ENCODE results near the gene KCTD17. TPM values are rescaled to one million over a fixed set of nuclear protein-coding genes. Genes with fewer than 3 reads are reported as not detected.

The KCTD17 gene
- total RNA-seq, 1 donor from 2014 or later, result 31.3 TPM

DNA sequence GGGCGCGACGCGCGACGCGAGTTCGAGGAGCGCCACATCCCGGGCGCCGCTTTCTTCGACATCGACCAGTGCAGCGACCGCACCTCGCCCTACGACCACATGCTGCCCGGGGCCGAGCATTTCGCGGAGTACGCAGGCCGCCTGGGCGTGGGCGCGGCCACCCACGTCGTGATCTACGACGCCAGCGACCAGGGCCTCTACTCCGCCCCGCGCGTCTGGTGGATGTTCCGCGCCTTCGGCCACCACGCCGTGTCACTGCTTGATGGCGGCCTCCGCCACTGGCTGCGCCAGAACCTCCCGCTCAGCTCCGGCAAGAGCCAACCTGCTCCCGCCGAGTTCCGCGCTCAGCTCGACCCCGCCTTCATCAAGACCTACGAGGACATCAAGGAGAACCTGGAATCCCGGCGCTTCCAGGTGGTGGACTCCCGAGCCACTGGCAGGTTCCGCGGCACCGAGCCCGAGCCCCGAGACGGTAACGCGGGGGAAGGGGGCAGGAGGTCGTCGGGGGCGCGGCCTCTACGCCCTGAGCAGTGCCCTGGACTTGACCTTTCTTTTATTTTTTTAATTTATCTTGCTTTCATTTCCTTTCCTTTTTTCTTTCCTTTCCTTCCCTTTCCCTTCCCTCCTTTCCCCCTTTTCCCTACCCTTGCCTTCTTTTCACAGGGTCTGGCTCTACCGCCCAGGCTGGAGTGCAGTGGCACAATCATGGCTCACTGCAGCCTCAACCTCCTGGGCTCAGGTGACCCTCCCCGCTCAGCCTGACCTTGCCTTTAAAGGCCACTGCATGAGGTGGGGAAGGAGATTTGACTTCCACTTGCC lies 27.0 kb upstream of the KCTD17 start:
- FAIRE-seq (no peak), DNase-seq (ENCODE audit: low read depth) (no peak)
- Histone ChIP-seq H3K4me3 (ENCODE audit: insufficient read depth, low read depth, low read length) (no peak overlapping the region), H3K79me2 (ENCODE audit: insufficient read depth, low read length) (peaks cover 15% of the 10 kb centered on the region), H3K4me2 (ENCODE audit: low read length) (no peak overlapping the region), H2AFZ (ENCODE audit: low read depth, low read length) (no peak overlapping the region), H3K9ac (ENCODE audit: low read length) (no peak overlapping the region), H3K27me3 (ENCODE audit: insufficient read depth, low read length) (no peaks in the 10 kb centered on the region), H3K4me1 (ENCODE audit: insufficient read depth, low read length) (peaks cover 6% of the 10 kb centered on the region), H4K20me1 (ENCODE audit: insufficient read depth, low read length) (peaks cover 55% of the 10 kb centered on the region), H3K27ac (ENCODE audit: low read depth, low read length) (no peak overlapping the region), H3K9me3 (ENCODE audit: insufficient read depth, low read depth, low read length) (no peaks in the 10 kb centered on the region), H3K36me3 (ENCODE audit: insufficient read depth, low read length) (peaks cover 7% of the 10 kb centered on the region)
- no peaks in the 10 kb centered on the region for H3K27me3 Mint-ChIP-seq (ENCODE audit: low read depth, unreplicated experiment)
- TF ChIP-seq, protein P1, sequence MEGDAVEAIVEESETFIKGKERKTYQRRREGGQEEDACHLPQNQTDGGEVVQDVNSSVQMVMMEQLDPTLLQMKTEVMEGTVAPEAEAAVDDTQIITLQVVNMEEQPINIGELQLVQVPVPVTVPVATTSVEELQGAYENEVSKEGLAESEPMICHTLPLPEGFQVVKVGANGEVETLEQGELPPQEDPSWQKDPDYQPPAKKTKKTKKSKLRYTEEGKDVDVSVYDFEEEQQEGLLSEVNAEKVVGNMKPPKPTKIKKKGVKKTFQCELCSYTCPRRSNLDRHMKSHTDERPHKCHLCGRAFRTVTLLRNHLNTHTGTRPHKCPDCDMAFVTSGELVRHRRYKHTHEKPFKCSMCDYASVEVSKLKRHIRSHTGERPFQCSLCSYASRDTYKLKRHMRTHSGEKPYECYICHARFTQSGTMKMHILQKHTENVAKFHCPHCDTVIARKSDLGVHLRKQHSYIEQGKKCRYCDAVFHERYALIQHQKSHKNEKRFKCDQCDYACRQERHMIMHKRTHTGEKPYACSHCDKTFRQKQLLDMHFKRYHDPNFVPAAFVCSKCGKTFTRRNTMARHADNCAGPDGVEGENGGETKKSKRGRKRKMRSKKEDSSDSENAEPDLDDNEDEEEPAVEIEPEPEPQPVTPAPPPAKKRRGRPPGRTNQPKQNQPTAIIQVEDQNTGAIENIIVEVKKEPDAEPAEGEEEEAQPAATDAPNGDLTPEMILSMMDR (IDR thresholded peaks at IDR 0.05; ENCODE audit: insufficient read depth, low read depth, low read length), result no peak
- TF ChIP-seq EZH2 (IDR thresholded peaks at IDR 0.05; ENCODE audit: insufficient read depth, low read length), result no peak
- H3K4me3 Mint-ChIP-seq (ENCODE audit: unreplicated experiment), result no peak overlapping the region
- no peaks in the 10 kb centered on the region for H3K4me1 Mint-ChIP-seq (ENCODE audit: low read depth, unreplicated experiment)
- peaks cover 7% of the 10 kb centered on the region for H3K36me3 Mint-ChIP-seq (ENCODE audit: low read depth, unreplicated experiment)
- H3K9me3 Mint-ChIP-seq (ENCODE audit: unreplicated experiment), result no peaks in the 10 kb centered on the region
- H3K27ac Mint-ChIP-seq (ENCODE audit: unreplicated experiment), result no peak overlapping the region

DNA sequence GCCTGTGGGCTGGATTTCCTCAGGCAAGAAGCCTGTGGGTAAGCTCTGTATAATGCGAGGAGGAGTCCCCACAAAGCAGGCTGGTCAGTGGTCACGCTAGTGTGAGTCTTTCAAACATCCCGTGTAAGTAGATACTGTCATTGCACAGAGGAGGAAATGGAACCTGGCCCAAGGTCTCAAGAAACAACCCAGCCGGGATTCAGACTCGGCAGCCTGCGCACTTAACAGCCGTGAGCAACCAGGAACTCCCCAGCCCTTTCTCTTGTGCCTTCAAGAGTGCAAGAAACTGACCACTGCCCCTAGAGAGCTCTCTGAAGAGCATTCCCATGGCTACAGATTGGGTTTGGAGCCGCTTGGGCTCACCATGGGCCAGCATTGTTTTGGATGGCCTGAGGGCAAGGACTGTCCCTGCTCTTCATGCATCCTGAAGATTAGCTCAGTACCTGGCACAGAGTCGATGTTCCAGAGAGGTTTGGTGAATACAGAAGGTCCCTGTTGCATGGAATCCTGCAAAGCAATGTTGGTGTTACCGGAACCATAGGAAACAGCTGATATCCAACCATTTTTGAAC lies 26.0 kb upstream of the KCTD17 start:
- Mint-ChIP-seq H3K27ac (ENCODE audit: unreplicated experiment) (no peak overlapping the region), H3K36me3 (ENCODE audit: low read depth, unreplicated experiment) (peaks cover 8% of the 10 kb centered on the region), H3K27me3 (ENCODE audit: low read depth, unreplicated experiment) (no peaks in the 10 kb centered on the region), H3K4me1 (ENCODE audit: low read depth, unreplicated experiment) (peaks cover 2% of the 10 kb centered on the region), H3K4me3 (ENCODE audit: unreplicated experiment) (no peak overlapping the region), H3K9me3 (ENCODE audit: unreplicated experiment) (no peaks in the 10 kb centered on the region)
- H3K36me3 ChIP-seq (ENCODE audit: insufficient read depth, low read length), result peaks cover 7% of the 10 kb centered on the region
- H2AFZ ChIP-seq (ENCODE audit: low read depth, low read length), result no peak overlapping the region
- FAIRE-seq (no peak), DNase-seq (ENCODE audit: low read depth) (no peak)
- no peak overlapping the region for H3K27ac ChIP-seq (ENCODE audit: low read depth, low read length)
- no peaks in the 10 kb centered on the region for H3K9me3 ChIP-seq (ENCODE audit: insufficient read depth, low read depth, low read length)
- peaks cover 55% of the 10 kb centered on the region for H4K20me1 ChIP-seq (ENCODE audit: insufficient read depth, low read length)
- no peak overlapping the region for H3K9ac ChIP-seq (ENCODE audit: low read length)
- TF ChIP-seq EZH2 (IDR thresholded peaks at IDR 0.05; ENCODE audit: insufficient read depth, low read length), result no peak
- TF ChIP-seq, protein P1 (IDR thresholded peaks at IDR 0.05; ENCODE audit: insufficient read depth, low read depth, low read length), result no peak
- H3K27me3 ChIP-seq (ENCODE audit: insufficient read depth, low read length), result no peaks in the 10 kb centered on the region
- peaks cover 2% of the 10 kb centered on the region for H3K4me1 ChIP-seq (ENCODE audit: insufficient read depth, low read length)
- H3K4me2 ChIP-seq (ENCODE audit: low read length), result no peak overlapping the region
- H3K79me2 ChIP-seq (ENCODE audit: insufficient read depth, low read length), result peaks cover 6% of the 10 kb centered on the region
- H3K4me3 ChIP-seq (ENCODE audit: insufficient read depth, low read depth, low read length), result no peak overlapping the region

DNA sequence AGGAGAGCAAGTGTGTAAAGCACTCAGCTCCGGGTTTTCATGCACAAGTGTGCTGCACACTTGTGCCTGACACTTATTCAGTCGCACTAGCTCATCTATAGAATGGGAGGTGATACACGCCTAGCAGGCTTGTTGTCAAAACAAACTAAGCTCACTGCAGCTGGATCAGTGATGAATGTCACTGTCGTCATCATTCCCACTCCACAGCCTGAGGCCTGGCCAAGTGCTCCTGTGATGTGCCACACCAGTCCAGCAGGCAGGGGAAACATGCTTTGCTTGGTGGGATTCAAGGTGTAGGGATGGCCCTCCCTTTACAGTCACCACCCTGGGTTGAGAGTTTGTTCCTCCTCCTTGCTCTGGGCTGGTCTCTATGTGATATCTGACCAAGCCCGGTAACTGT lies 25.2 kb upstream of the KCTD17 start:
- TF ChIP-seq, protein P1 (IDR thresholded peaks at IDR 0.05; ENCODE audit: insufficient read depth, low read depth, low read length), result no peak
- no peak for TF ChIP-seq EZH2 (IDR thresholded peaks at IDR 0.05; ENCODE audit: insufficient read depth, low read length)
- H2AFZ ChIP-seq (ENCODE audit: low read depth, low read length), result no peak overlapping the region
- H3K27me3 ChIP-seq (ENCODE audit: insufficient read depth, low read length), result no peaks in the 10 kb centered on the region
- H3K4me2 ChIP-seq (ENCODE audit: low read length), result no peak overlapping the region
- Mint-ChIP-seq H3K36me3 (ENCODE audit: low read depth, unreplicated experiment) (peaks cover 8% of the 10 kb centered on the region), H3K27me3 (ENCODE audit: low read depth, unreplicated experiment) (no peaks in the 10 kb centered on the region), H3K27ac (ENCODE audit: unreplicated experiment) (no peak overlapping the region), H3K4me1 (ENCODE audit: low read depth, unreplicated experiment) (peaks cover 4% of the 10 kb centered on the region), H3K9me3 (ENCODE audit: unreplicated experiment) (no peaks in the 10 kb centered on the region), H3K4me3 (ENCODE audit: unreplicated experiment) (no peak overlapping the region)
- FAIRE-seq (no peak), DNase-seq (ENCODE audit: low read depth) (no peak)
- no peak overlapping the region for H3K4me3 ChIP-seq (ENCODE audit: insufficient read depth, low read depth, low read length)
- H3K79me2 ChIP-seq (ENCODE audit: insufficient read depth, low read length), result peaks cover 2% of the 10 kb centered on the region
- peaks cover 7% of the 10 kb centered on the region for H3K36me3 ChIP-seq (ENCODE audit: insufficient read depth, low read length)
- H4K20me1 ChIP-seq (ENCODE audit: insufficient read depth, low read length), result peaks cover 55% of the 10 kb centered on the region
- H3K9me3 ChIP-seq (ENCODE audit: insufficient read depth, low read depth, low read length), result no peaks in the 10 kb centered on the region
- no peaks in the 10 kb centered on the region for H3K4me1 ChIP-seq (ENCODE audit: insufficient read depth, low read length)
- H3K9ac ChIP-seq (ENCODE audit: low read length), result no peak overlapping the region
- H3K27ac ChIP-seq (ENCODE audit: low read depth, low read length), result no peak overlapping the region

Data from astrocyte (in vitro differentiated cells and primary cell).